Ascending aorta (tissue), 2 donors: ENCODE measurements around the gene KCNE2. TPM values are rescaled to one million over a fixed set of nuclear protein-coding genes. Genes with fewer than 3 reads are reported as not detected.

Experiments used
- DNase-seq, 2 donors: peaks; one replicate each; pipeline ENCODE4 v3.0.0-alpha.2; 2019; ENCODE audit warnings: low spot score in 2 of 2
- H3K27ac ChIP-seq, 2 donors: fragments of 200-600 bp; sonication (generic); one replicate each; pipeline ENCODE4 v1.5.1; 2016 to 2017; ENCODE audit warnings: mild to moderate bottlenecking in 1 of 2
- H3K27me3 ChIP-seq: fragments of 200-600 bp; sonication (generic); one replicate; pipeline ENCODE4 v1.5.1; 2017
- H3K36me3 ChIP-seq, 2 donors: fragments of 200-600 bp; sonication (generic); one replicate each; pipeline ENCODE4 v1.5.1; 2016
- H3K4me1 ChIP-seq, 2 donors: fragments of 200-600 bp; sonication (generic); one replicate each; pipeline ENCODE4 v1.5.1; 2016 to 2017; ENCODE audit warnings: mild to moderate bottlenecking in 1 of 2
- H3K4me3 ChIP-seq, 2 donors: fragments of 200-600 bp; sonication (generic); one replicate each; pipeline ENCODE4 v1.5.1; 2016 to 2017; ENCODE audit warnings: mild to moderate bottlenecking in 1 of 2
- H3K9me3 ChIP-seq, 2 donors: fragments of 200-600 bp; sonication (generic); one replicate each; pipeline ENCODE4 v1.5.1; 2016
- intact Hi-C: fragments of 100-400 bp; cut with DNase I; formaldehyde crosslinking; loops from one replicate; pipeline ENCODE4 v1.15.1; 2023
- total RNA-seq: library from RNA; depleted of rRNA; stranded (reverse); fragments of >200 nt; gene quantifications from one replicate; pipeline ENCODE4 v1.1.0, GENCODE V29; 2016
- TF ChIP-seq, protein P1 (sequence below), 3 experiments: fragments of 200-600 bp in 2 of 3; fragments of 450-650 bp in 1 of 3; sonication (generic) in 2 of 3; IDR thresholded peaks; one replicate each; pipeline ENCODE4 v1.5.1; 2016 to 2019; ENCODE audit warnings: antibody characterized with exemption in 3 of 3, mild to moderate bottlenecking in 1 of 3, moderate library complexity in 1 of 3

KCNE2 gene
- not detected for total RNA-seq

GRCh38 chr21:34363733-34364132, at the start of gene KCNE2:
KCNE2 (plus strand) TSS chr21:34364006; CDS start chr21:34370479, 6,473 bp downstream.
- TF ChIP-seq, protein P1, sequence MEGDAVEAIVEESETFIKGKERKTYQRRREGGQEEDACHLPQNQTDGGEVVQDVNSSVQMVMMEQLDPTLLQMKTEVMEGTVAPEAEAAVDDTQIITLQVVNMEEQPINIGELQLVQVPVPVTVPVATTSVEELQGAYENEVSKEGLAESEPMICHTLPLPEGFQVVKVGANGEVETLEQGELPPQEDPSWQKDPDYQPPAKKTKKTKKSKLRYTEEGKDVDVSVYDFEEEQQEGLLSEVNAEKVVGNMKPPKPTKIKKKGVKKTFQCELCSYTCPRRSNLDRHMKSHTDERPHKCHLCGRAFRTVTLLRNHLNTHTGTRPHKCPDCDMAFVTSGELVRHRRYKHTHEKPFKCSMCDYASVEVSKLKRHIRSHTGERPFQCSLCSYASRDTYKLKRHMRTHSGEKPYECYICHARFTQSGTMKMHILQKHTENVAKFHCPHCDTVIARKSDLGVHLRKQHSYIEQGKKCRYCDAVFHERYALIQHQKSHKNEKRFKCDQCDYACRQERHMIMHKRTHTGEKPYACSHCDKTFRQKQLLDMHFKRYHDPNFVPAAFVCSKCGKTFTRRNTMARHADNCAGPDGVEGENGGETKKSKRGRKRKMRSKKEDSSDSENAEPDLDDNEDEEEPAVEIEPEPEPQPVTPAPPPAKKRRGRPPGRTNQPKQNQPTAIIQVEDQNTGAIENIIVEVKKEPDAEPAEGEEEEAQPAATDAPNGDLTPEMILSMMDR (IDR thresholded peaks at IDR 0.05) = no peak
- H3K9me3 ChIP-seq = no peaks in the 10 kb centered on the region
- no peak within 1 kb of the TSS for H3K4me3 ChIP-seq
- H3K27ac ChIP-seq = no peak within 1 kb of the TSS
- DNase-seq = peak in 1 of 2 donors; percentile 39
- no peaks in the 10 kb centered on the region for H3K4me1 ChIP-seq
- intact Hi-C loops = no loop called here
- no peaks in the 10 kb centered on the region for H3K27me3 ChIP-seq
- no peaks in the 10 kb centered on the region for H3K36me3 ChIP-seq

DNA sequence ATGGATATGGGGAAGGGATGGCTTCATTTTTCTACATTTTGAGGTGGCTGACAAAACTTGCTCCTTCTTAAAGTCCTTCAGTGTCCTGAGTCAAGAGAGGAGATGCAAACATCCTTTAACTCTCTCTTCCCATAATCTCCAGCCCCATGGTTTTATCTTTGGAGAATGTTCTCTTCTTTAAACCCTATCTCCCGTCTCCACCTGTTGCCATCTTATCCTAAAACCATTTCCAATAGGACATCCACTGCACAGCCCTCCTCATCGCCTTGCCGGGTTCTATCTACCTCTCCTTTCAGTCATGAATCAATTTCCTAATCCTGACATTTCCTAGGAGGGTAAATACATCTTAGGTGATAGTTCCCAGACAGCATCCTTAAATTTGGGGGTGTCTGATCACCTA, 44.2 kb upstream of the KCNE2 start:
- Histone ChIP-seq H3K27ac (no peak overlapping the region), H3K27me3 (no peaks in the 10 kb centered on the region), H3K36me3 (no peaks in the 10 kb centered on the region), H3K4me1 (no peaks in the 10 kb centered on the region), H3K4me3 (no peak overlapping the region), H3K9me3 (no peaks in the 10 kb centered on the region)
- no peak for DNase-seq
- TF ChIP-seq, protein P1 (IDR thresholded peaks at IDR 0.05) = no peak
- intact Hi-C loops = no loop called here

- H3K36me3 ChIP-seq = no peaks in the 10 kb centered on the region
- no peaks in the 10 kb centered on the region for H3K27me3 ChIP-seq
- intact Hi-C loops = no loop called here
- DNase-seq = no peak
- H3K4me1 ChIP-seq = no peaks in the 10 kb centered on the region
- H3K27ac ChIP-seq = no peak overlapping the region
- TF ChIP-seq, protein P1 (IDR thresholded peaks at IDR 0.05) = no peak
- no peak overlapping the region for H3K4me3 ChIP-seq
- H3K9me3 ChIP-seq = no peaks in the 10 kb centered on the region
Observed at GRCh38 chr21:34320011-34320410, 43.8 kb upstream of the KCNE2 start.

- intact Hi-C loops = loop anchor here (10.0 kb wide), 1 partner anchor 395 kb away; no protein-coding TSS in a partner anchor
- DNase-seq = no peak
- TF ChIP-seq, protein P1 (IDR thresholded peaks at IDR 0.05) = no peak
- H3K27ac ChIP-seq = no peak overlapping the region
- no peaks in the 10 kb centered on the region for H3K9me3 ChIP-seq
- no peaks in the 10 kb centered on the region for H3K27me3 ChIP-seq
- no peaks in the 10 kb centered on the region for H3K36me3 ChIP-seq
- H3K4me3 ChIP-seq = no peak overlapping the region
- peaks cover 0 to 9% of the 10 kb centered on the region in 2 donors for H3K4me1 ChIP-seq
Observed at GRCh38 chr21:34330055-34330454, 33.8 kb upstream of the KCNE2 start.

DNA sequence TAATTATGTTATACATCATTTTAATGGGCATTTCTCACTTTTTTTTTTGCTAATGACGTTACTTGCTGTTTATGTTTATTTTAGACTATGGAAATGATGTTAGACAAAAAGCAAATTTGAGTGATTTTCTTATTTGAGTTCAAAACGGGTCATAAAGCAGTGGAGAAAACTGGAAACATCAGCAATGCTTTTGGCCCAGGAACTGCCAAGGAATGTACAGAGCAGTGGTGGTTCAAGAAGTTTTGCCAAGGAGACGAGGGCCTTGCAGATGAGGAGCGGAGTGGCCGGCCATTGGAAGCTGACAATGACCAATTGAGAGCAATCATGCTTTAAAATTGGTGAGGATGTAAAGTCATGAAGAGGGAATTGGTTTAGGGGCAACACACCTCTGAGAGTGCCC, 32.1 kb upstream of the KCNE2 start:
- H3K4me3 ChIP-seq = no peak overlapping the region
- no peaks in the 10 kb centered on the region for H3K36me3 ChIP-seq
- intact Hi-C loops = loop anchor here (10.0 kb wide), 1 partner anchor 397 kb away; no protein-coding TSS in a partner anchor
- peaks cover 0 to 18% of the 10 kb centered on the region in 2 donors for H3K4me1 ChIP-seq
- H3K27me3 ChIP-seq = no peaks in the 10 kb centered on the region
- no peaks in the 10 kb centered on the region for H3K9me3 ChIP-seq
- H3K27ac ChIP-seq = peak overlapping the region in 1 of 2 donors; percentile 39
- TF ChIP-seq, protein P1 (IDR thresholded peaks at IDR 0.05) = no peak
- no peak for DNase-seq

- Histone ChIP-seq H3K27ac (peak overlapping the region; percentile 39 to 43), H3K36me3 (no peaks in the 10 kb centered on the region), H3K4me1 (peaks cover 4 to 24% of the 10 kb centered on the region in 2 donors), H3K4me3 (no peak overlapping the region), H3K9me3 (no peaks in the 10 kb centered on the region), H3K27me3 (no peaks in the 10 kb centered on the region)
- no peak for DNase-seq
- intact Hi-C loops = loop anchor here (10.0 kb wide), 1 partner anchor 398 kb away; no protein-coding TSS in a partner anchor
- TF ChIP-seq, protein P1 (IDR thresholded peaks at IDR 0.05) = no peak
Observed at GRCh38 chr21:34332347-34332746, 31.5 kb upstream of the KCNE2 start.
